NCI-H226 (cell line): ENCODE data around the gene PAK3.

Experiments used
- DNase-seq: peaks from one replicate; pipeline ENCODE4 v3.0.0-alpha.2; 2015

Gene PAK3

DNA sequence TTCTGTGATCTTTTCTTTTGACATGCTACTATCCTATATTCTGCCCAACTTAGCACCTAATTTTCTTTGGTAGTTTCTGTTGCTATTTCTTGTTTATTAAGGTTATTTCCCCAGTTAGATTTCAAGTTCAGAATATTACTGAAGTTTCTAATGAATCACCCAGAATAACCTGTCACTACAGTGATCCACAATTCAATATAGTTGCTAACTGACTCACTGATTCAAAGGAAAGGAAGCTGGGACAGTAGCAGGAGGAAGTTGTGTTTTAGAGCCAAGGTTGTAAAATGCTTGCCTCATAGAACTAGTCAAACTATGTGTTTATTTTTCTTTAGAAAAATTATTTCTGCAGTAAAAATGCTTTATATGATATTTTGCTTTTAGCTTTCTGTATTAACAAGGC, 37.4 kb downstream of the PAK3 start:
- no peak for DNase-seq

- DNase-seq = no peak
Measured at GRCh38 chrX:111145878-111146277, 49.9 kb downstream of the PAK3 start.

DNA sequence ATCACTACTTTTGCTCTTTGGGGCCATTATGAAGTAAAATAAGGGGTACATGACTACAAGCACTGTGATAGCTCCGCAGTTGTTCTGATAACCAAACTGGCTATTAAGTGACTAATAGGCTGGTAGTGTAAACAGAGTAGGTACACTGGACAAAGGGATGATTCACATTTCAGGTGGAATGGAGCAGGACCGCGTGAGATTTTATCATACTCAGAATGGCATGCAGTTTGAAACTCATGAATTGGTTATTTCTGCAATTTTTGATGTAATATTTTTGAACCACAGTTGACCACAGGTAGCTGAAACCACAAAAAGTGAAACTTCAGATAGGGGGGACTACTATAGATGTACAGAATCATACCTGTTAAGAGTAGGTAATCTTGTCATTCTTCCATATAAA, 55.8 kb downstream of the PAK3 start:
- DNase-seq = no peak

- DNase-seq = no peak
Measured at GRCh38 chrX:111159232-111159631, 63.2 kb downstream of the PAK3 start.

DNA sequence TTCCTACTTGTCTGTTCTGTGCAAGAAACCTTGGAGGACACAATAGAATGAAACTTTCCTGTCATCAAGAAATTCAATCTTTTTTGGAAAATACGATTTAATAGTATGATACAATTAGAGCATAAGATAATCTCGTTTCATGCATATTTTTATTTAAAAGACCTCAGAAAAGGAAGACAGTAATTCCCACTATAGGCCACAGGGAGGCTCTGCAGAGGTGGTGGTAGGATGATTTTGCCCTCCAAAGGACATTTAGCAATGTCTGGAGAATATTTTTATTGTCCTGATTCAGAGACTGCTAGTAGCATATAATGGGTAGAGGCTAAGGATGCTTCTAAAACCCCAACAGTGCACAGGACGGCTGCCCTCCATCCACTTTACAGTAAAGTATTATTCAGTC, 68.7 kb downstream of the PAK3 start:
- no peak for DNase-seq

GRCh38 chrX:111165902-111166301, 69.9 kb downstream of the PAK3 start:
- no peak for DNase-seq

DNA sequence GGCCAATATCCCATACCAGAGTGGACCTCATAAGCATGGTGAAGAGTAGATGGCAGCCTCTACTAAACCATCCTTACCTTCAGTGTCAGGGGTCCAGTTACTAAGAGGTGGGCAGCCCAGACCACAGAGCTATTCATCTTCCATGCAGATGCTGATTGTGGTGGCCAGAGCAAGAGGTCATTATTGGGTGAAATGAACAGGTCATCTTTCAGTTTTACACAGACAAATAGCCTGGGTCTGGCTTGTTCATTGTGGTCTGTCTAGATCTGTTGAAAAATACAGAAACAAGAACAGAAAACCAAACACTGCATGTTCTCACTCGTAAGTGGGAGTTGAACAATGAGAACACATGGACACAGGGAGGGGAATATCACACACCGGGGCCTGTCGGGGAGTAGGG, 71.3 kb downstream of the PAK3 start:
- no peak for DNase-seq

- no peak for DNase-seq
Measured at GRCh38 chrX:111168314-111168713, 72.3 kb downstream of the PAK3 start.

GRCh38 chrX:111169141-111169540, 73.2 kb downstream of the PAK3 start:
- DNase-seq = no peak

DNA sequence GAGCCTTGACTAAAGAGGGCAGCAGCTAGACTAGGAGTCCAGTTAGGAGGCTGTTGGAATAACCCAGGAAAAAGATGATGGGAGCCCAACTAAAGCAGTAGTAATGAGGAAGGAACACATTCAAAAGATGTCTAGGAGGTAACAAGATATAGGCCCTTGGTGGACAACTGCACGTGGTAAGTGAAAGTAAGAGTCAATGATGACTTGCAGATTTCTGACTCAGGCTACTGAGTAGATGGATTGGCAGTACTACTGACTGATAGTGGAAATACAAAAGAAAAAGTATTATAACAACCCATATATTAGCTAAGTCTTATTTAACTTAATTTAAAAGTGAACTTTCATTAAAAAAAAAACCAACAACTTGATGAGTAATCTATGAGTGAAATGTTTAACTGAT, 74.0 kb downstream of the PAK3 start:
- DNase-seq = no peak

DNA sequence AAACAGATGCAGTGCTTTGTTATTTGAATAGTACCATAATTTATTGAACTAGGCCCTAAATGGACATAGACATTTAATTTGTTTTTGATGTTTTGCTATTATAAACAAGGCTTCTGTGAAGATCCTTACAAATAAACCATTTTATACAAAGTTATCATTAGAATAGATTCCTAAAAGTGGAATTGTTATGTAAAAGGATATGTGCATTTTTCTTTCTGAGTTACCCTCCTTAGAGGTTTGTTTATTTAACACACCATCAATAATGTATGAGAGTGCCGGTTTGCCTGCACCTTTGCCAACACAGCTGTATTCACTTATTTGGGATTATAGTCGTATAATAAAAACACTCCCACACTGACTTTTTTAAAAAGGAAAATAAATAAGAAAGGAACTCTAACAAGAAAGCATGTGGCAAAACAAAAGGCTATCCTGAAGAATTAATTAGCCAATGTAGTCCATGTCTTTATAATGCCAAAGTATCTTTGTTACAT, 84.8 kb downstream of the PAK3 start:
- no peak for DNase-seq

GRCh38 chrX:111181951-111182350, 86.0 kb downstream of the PAK3 start:
- no peak for DNase-seq

GRCh38 chrX:111182997-111183396, 87.0 kb downstream of the PAK3 start:
- no peak for DNase-seq

DNA sequence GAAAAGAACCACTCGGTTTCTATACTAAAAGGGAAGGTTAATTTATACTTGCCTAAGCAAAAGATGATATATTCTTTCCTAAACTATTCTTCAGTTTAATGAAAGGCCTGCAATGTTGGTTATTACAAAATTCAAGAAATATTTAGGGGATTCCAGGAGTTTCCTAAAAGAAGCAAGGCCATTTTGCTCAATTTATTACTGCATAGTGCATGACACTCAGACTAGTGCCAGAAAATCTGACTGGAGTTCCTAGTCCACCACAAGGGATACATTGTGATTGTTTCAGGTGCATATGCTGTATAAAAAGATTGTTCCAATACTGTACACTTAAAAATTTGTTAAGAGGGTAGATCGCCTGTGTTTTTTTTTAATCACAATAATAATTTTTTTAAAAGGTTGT, 95.6 kb downstream of the PAK3 start:
- DNase-seq = no peak

DNA sequence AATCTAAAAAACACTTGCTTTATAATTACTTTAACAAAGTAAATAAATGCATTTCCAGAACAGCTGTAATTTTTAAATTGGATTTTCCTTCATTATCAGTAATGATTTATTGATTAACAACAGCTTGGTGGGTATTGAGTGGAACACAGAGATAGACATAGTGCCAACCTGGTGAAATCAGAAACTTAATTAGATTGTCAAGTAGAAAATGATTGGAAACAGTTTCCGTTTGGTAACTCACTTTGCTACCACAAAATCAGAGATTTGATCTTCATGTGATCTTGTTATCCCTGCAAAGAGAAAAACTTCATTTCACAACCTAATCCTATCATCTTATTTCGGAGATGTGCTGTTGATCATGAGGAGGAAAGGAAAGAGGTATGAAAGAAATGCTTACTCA, 103.5 kb downstream of the PAK3 start:
- no peak for DNase-seq

DNA sequence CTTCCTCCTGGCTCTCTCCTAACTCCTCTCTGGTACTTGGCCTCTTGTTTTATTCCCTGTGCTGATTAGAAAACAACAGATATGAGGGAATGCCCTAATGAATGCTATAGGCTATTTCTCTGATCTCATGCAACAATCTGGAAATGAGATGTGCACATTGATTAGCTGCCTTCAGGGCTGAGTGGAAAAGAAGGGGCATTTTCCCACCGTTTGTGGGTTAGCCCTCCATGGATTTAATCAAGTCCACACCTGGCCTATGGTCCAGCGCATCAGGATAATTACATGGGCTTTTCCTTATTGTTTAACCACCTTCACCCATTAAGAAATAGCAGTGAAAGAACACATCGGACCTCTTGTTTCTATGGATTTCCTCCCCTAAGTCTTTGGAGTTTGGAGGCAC, 104.3 kb downstream of the PAK3 start:
- no peak for DNase-seq

- no peak for DNase-seq
Measured at GRCh38 chrX:111207851-111208250, 111.9 kb downstream of the PAK3 start.

- DNase-seq = no peak
Measured at GRCh38 chrX:111216293-111216801, 120.4 kb downstream of the PAK3 start.

DNA sequence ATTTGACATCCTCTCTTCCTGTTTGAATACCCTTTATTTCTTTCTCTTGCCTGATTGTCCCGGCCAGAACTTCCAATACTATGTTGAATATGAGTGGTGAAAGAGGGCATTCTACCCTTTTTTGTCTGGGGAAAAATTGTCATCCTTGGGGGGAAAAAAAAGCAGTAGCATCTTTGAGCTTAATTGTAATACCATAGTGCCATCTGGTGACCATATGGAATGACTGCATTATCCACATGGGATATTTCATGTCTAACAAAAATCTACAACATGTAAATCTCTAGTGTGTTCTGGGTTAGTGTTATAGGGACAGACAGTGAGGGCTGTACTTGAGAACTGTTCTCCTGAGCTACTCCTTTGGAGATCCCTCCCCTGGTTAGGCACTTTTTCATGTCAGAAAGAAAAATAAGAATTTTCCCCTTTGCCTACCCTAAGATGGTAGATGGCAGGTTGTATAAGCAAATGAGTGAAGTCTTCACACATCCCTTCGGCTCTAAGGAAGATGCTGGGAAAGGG, 148.3 kb downstream of the PAK3 start:
- no peak for DNase-seq

- no peak for DNase-seq
Measured at GRCh38 chrX:111254896-111255693, 159.1 kb downstream of the PAK3 start.

- no peak for DNase-seq
Measured at GRCh38 chrX:111257733-111258132, 161.7 kb downstream of the PAK3 start.

GRCh38 chrX:111259559-111259958, 163.6 kb downstream of the PAK3 start:
- no peak for DNase-seq

GRCh38 chrX:111260451-111260850, 164.5 kb downstream of the PAK3 start:
- DNase-seq = no peak

DNA sequence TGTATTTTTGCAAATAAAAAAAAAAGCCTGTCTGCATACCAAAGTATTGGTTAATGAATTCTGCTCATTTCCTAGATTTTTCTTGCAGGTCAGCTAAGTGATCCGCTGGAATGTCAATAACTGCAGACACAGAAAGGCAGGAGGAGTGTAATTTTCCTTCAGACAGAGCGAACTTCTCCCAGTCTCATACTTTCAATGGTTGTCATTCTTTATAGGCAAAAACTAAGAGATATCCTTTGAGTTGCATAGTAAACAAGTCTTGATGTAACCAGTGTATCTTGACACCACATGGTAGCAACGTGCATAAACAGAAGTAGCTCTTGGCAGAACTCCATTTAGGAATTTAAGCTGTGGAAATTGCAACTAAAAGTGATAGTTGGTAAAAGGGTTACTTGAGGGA, 166.1 kb downstream of the PAK3 start:
- no peak for DNase-seq

DNA sequence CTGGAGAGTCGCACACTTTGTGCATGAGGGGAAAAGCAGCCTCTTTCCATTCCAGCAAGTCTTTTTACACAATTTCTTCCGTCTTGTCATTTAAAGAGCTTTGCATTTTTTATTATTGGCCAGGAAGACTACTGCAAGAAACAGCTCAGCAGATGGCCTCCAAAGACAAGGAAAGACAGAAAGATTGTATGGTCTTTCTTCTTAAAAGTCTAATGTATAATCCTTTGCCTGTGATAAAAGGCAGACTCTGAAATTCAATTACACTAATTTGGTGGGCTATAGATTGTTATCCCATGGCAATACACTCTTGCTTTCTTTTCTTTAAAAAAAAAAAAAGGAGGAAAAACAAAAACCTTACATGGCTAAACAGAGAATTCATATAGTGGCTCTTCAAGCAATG, 168.4 kb downstream of the PAK3 start:
- no peak for DNase-seq
